ENCODE results near the gene SMYD3.

GRCh38 chr1:246169486-246169885 is 337.6 kb downstream of the SMYD3 start:
- TF ChIP-seq CTCF (IDR thresholded peaks at IDR 0.05): no peak
- no peak for TF ChIP-seq POLR2A (IDR thresholded peaks at IDR 0.05)

Measured in adrenal gland (tissue), 5 donors.